VCaP (cell line): ENCODE data around the gene ARHGEF40.

Experiments
- H3K27ac ChIP-seq: fragments of 450-650 bp; 2 replicates; pipeline ENCODE4 v1.5.1; 2017
- CTCF ChIP-seq: fragments of 450-650 bp; conservative IDR thresholded peaks from 2 replicates; pipeline ENCODE4 v1.5.1; 2017; ENCODE audit warnings: mild to moderate bottlenecking, moderate library complexity

Gene ARHGEF40

GRCh38 chr14:21033133-21033698 is 36.9 kb upstream of the ARHGEF40 start:
- no peak for TF ChIP-seq CTCF
- no peak overlapping the region for H3K27ac ChIP-seq

- H3K27ac ChIP-seq: no peak within 1 kb of the TSS
- TF ChIP-seq CTCF: no peak
These were observed 35.4 kb upstream of the ARHGEF40 start, which contains the start of gene RNASE13 for GRCh38 chr14:21034707-21035106. Gene RNASE13 (minus strand): TSS chr14:21034807. CDS start chr14:21034288, 519 bp downstream.

- TF ChIP-seq CTCF: no peak
- H3K27ac ChIP-seq: no peak overlapping the region
These were observed 33.4 kb upstream of the ARHGEF40 start for GRCh38 chr14:21036751-21037150.

GRCh38 chr14:21037156-21037555 is 32.9 kb upstream of the ARHGEF40 start:
- no peak overlapping the region for H3K27ac ChIP-seq
- TF ChIP-seq CTCF: no peak

GRCh38 chr14:21038441-21039422 is 31.4 kb upstream of the ARHGEF40 start:
- no peak for TF ChIP-seq CTCF
- 0 out of 2 replicates have a peak overlapping the region, but pooled peaks have one; percentile 11 for H3K27ac ChIP-seq

GRCh38 chr14:21039585-21040369 is 30.3 kb upstream of the ARHGEF40 start:
- TF ChIP-seq CTCF: peak; percentile 81

More at GRCh38 chr14:21039585-21040369, 30.3 kb upstream of the ARHGEF40 start:
- H3K27ac ChIP-seq: 0 out of 2 replicates have a peak overlapping the region, but pooled peaks have one; percentile 11
